Stimulated activated CD4-positive, alpha-beta T cell treated with anti-CD3 and anti-CD28 coated beads, Interleukin-12 subunit alpha, Interleukin-12 subunit beta, amount 100 ng/mL, for 4 hours (primary cell): ENCODE data around the gene NEDD8.
"Not testable (repeated sequence)": the region's sequence is repeated elsewhere in the genome, so short reads cannot be mapped to it uniquely, and the experiment has no call there.

Experiments
- DNase-seq: peaks from one replicate; pipeline ENCODE4 v3.0.0-alpha.2; 2020

The NEDD8 gene

DNA sequence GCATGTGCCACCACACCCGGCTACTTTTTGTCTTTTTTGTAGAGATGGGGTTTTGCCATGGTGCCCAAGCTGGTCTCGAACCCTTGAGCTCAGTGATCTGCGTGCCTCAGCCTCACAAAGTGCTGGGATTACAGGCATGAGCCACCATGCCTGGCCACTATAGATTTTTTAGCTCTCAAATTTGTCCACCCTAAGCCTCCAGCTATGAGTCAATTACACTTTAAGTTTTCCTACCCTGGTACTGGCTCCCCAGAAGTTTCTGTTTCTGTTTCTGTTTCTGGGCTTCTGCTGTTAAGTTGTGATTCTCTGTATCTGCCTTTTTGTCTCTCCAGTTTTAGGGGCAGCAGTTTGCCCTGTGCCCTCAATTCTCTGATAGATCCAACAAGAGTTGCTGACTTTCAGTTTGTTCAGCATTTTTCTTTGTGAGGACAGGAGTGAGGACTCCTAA lies 14.6 kb upstream of the NEDD8 start:
- no peak for DNase-seq

DNA sequence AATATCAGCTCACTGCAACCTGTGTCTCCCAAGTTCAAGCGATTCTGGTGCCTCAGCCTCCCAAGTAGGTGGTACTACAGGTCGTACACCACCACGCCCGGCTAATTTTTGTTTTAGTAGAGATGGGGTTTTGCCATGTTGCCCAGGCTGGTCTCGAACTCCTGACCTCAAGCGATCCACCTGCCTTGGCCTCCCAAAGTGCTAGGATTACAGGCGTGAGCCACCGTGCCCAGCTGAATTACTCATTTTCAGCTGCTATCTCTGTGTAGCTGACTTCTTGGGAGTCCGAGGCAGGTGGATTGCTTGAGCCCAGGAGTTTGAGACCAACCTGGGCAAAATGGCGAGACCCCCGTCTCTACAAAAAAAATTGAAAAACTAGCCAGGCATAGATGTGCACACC lies 13.2 kb upstream of the NEDD8 start:
- not testable (repeated sequence) for DNase-seq

DNA sequence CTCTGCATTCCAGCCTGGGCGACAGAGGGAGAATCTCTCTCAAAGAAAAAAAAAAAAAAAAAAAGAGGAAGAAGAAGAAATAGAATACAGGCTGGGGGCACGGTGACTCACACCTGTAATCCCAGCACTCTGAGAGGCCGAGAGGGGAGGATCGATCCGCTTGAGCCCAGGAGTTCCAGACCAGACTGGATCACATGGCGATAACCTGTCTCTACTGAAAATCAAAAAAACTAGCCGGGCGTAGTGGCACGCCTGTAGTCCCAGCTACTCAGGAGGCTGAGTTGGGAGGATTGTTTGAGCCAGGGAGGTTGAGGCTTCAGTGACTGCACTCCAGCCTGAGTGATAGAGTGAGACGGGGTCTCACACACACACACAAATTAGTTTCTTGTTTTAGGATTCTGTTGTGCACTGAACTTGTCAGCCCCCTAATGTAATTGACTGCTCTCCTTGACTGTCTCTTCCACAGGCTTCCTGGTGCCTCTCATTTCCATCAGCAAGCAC lies 11.2 kb upstream of the NEDD8 start:
- DNase-seq = no peak

DNA sequence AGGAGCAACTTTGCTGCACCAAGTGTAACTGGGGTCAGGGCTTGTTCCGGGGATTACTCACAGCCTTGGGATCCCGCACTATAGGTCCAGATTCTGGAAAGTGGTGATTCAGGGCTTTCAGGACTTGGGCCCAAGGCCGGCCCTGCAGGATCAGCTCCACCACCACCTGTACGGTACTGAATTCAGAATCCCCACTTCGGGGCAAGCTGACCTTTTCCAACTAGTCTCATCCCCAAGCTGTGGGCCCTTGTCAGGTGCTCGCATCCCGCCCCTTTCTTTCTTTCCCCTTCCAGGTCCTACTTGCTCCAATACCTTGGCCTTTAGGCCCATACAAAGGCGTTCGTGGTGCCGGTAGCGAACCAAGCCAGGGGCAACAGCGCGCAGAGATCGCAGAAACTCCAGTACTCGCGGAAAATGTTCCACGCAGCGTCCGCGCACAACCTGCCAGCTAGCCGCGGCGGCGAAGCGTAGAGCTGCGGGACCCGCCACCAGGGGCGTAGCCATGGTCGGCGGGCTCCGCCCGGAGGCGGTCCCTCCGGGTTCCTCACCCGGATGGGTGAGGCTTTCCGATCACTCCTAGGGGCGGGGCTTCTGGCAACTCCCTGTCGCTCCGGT lies 9.8 kb upstream of the NEDD8 start:
- peak; percentile 92 for DNase-seq

DNA sequence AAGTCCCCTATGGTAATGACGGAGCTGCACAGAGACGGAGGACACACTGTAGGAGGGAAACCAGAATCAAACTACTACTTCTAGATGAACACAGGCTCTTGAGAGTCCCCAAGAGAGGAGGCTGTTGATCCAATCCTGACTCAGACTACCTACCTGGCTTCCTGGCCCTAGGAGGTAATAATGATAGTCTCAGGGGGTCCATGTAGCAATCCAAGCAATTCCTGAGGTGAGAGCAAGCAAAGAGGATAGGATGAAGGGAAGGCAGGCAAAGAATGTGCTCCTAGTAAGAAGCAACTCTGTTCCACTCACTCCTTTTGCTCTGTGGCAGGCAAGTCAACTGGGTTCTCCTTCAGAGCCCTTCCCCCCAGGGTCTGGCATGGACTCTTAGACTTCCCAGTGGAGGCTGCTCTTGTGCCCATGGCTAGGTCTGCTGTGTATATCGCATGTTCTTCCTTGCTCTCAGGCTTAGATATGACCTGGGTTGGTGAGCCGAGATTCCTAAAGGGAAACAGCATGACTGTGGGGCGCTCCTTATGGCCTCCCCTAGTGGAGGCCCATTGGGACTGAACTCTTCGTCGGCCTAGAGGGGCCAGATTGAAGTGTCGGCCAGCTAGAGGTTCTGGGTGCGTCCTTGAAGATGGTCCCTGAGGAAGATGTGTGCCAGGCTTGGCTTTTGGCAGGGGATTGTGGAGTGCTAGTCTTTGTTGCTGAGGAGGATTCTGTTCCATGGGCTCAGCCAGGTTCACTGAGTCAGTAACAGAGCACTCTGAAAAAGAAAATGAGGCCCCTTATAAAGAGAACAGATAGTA lies 8.1 kb upstream of the NEDD8 start:
- no peak for DNase-seq

DNA sequence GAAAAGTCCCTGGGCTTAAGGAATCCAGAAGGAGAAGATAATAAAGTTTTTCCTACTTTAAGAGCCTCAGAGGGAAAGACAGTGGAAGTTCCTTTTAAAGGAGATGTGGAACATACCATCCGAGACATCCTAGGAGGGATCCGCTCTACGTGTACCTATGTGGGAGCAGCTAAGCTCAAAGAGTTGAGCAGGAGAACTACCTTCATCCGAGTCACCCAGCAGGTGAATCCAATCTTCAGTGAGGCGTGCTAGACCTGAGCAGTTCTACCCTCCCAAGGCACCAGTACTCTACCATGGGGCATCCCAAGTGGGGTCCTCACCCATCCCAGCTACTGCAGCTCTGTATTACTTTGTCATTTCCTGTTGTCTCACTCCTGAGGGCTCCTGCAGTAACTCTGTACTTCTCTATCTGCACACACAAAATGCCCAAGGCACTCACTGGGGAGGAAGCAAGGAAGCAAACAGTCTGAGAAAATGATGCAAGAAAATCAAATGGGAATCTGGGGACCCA lies 6.4 kb upstream of the NEDD8 start:
- DNase-seq = no peak

DNA sequence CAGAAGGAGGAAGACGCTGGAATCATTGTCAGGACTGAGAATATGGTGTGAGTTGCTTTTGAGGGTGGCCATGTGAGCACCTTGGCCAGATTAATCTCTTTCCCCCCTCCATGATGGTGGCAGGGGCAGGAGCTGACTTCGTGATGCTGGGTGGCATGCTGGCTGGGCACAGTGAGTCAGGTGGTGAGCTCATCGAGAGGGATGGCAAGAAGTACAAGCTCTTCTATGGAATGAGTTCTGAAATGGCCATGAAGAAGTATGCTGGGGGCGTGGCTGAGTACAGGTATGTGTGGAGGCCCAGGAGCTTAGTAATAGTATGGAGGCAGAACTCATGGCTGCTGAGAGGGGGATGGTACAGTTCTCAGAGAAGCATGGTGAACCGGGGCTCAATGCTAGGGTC lies 6.0 kb upstream of the NEDD8 start:
- DNase-seq = no peak

DNA sequence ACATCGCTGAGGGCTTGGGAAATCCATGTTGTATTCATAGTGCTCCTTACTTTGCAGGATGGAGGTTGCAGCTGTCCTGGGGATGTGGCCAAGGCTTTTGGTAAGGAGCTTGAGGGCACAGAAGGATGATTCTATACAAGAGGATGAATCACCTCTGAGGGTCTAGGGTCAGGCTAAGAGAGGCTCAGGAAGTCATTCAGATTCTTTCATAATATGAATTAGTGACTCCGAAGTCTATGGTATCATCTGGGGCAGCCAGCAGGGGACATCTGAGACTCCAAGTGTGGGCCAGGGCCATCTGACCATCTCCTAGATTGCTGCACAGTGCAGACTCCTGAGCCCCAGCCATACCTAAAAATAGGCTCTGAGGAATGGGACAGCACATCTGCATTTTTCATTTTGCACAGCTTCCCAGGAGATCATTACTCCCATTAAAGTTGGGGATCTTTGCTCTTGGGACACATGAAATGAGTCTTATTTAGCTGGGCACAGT lies 5.3 kb upstream of the NEDD8 start:
- no peak for DNase-seq

DNA sequence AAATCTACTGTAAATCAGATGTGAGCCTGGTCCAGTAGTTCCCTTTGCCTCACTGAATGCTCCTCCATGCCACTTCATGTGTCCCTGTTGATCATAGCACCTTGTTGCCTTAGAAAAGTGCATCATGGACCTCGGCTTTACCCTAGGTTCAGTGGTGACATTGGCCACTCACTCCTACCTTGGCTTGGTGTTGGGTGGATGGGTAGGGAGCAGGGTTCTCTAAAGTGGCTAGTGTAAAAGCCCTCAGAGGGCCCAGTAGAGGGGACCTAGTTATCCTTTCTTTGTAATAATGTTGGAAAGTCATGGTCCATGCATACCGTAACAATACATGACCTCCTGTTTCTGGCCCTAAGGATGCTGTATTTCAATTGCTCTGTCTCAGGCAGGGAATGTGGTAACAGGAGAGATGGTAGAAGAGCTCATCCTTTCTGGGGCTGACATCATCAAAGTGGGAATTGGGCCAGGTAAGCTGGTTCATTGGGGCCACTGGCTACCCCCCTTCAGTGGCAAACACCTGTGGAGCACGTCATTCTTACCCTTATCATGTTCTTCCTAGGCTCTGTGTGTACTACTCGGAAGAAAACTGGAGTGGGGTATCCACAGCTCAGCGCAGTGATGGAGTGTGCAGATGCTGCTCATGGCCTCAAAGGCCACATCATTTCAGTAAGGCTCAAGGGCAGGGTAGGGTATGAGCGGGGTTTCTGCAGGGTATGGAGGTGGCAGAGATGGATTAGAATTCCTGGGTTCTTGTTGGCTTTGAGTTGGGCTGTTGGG lies 4.7 kb upstream of the NEDD8 start:
- no peak for DNase-seq

DNA sequence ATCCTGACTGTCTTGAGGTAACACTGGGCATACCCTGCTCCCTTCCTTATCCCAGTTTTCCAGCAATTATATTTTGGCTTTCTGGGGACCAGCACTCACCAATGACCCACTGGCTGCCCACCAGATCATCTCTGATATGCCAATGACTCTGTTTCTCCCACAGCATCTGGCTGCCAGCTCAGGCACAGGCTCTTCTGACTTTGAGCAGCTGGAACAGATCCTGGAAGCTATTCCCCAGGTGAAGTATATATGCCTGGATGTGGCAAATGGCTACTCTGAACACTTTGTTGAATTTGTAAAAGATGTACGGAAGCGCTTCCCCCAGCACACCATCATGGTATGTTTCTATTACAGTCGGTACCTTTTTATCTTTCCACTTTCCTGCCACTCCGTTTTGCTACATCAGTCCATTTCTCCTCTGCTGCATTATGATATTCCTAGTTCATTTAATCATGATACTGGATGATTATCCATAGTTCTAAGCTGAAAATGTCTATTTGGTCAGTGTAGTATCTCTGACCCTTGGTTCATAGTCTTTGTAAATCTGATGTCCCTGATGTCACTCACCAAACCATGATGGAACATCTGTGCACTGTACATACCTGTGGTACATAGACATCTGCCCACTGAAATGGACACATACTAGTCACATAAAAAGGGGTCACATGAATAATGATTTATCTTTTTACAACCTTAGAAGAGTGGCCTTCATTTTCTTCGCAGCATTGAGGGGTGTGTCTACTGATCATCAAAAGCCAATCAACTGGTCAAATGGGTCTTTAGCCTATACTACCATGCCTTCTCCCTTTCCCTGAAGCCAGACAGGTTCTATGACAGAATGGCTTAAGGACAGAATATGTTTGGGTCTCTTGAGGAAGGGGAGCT lies 3.9 kb upstream of the NEDD8 start:
- no peak for DNase-seq

DNA sequence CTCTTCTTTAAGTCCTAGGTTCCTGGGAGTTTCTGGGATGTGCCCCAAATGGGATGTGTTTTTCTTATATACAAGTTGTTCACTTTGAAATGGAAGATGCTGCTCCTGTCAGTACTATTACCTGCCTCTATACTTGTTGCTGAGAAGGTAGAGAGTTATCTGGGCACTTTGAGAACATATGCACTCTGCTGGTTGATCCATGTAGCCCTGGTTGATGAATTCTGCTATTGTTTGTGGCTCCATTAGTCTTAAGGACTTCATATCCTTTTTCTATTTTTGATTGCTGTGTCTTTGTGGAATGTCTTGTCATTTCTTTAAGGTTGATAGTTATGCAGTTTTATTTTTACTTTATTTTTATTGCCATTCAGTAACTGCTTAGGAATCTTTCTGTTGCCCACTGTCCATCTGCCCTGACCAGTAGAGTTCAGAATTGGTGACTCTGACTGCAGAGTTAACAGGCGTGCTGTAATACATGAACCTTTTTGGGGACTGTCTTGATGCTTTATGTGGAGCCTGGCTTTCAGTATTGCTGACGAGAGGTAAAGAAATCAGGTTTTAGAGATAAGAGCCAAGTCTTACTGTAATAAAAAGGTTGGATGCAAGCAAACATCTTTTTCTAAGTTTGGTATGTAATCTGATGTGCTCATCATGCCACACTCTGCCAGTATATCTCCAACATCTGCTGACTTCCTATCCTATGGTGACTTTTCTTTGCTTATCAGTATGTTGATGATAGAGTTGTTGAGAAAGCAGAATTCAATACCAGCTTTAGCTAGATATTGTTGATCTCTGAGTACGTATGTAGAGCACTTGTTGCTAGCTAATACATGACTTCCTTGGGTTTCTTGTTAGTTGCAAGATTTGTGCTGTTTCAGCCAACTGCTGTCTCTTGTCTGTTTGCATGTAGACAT lies 2.2 kb upstream of the NEDD8 start:
- no peak for DNase-seq

DNA sequence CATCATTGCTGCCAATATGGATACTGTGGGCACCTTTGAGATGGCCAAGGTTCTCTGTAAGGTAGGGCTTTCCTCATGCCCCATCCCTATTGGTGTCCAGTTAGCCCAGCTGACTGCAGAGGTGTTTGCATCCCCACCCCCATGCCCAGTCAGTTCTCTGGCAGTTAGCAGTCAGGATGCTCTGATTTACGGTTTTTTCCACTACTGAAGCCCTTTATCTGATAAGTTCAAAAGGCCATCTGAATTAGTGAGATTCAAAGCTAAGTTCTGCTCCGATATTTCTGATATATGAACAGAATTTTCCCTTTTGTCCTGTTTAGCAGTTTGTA lies 1.3 kb upstream of the NEDD8 start:
- DNase-seq = no peak

DNA sequence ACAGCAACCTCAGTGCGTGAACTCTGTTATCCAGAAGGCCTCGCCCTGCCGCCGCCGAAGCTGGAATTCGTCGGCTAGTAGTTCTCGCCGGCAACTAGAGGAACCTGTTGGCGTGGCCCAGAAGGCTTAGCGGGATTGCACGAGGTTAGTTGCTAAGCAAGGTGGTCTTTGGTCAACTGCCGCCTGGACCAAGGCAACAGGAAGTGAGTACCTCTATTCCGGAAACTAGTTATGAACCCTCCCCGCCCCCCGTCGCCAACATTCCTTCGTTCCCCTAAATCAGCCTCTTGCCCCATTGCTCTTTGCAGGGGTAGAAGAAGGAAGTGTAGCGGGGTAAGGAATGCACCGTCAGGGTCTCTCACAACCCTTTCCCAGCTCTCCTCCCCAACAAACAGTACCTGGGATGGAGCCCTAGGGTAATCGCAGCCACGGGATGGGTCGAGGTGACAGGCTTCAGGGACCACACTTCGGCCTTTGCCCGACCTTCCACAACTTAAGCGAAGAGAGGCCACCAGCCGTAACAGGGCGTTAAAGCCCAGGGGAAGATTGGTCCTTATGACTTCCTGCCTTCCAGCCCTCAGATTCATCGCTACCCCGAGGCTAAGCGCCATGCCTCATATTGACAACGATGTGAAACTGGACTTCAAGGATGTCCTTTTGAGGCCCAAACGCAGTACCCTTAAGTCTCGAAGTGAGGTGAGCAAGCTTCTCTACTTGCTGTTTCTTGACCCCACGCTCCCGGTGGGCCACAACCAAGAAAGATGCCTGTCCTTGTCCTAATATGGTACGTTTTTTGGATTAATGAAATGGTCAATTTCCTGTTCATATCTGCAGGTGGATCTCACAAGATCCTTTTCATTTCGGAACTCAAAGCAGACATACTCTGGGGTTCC lies 724 bp upstream of the NEDD8 start, which contains the start of gene GMPR2:
Gene GMPR2, plus strand, starts transcription at position 285 of the 893 bp plus-strand sequence. Its CDS starts 325 bp downstream, at position 610.
- DNase-seq = peak; percentile 60

DNA sequence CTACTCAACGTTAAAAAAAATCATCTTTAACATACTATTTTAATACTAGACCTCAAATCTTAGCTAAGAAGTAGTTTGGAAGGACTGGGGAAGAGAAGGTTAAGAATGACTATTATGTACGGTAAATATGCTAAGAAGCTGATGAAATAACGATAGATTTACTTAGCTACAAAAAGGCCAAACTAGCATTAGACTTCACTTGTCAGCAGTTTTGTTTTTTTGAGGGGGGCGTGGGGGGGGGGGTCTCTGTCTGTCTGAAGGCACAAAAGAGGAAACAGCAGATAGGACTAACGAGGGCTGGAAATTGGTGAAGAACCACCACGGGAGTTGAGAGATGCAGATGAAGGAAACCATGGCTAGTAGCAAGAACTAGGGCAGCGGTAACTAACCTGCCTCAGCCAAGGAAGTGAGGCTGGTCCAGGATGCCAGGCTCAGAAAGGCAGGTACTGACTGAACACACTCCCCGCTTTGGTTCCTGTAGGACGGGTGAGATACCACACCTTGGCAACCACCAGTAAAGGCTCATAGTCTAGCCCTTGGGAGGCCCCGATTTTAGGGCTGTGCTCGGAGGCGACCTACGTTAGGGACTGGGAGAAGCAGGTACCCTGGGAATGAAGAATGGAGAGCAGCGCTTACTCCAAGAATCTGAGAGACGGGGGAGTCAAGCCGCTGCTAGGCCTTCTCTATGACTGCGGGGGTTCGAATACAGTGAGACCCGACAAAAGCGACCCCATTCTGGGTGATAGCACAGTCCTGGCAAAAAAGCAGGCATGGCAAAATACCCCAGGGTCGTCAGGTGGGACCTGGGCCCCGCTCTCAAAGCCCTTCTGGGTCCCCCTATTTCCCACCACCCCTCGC lies 675 bp downstream of the NEDD8 start:
- no peak for DNase-seq

DNA sequence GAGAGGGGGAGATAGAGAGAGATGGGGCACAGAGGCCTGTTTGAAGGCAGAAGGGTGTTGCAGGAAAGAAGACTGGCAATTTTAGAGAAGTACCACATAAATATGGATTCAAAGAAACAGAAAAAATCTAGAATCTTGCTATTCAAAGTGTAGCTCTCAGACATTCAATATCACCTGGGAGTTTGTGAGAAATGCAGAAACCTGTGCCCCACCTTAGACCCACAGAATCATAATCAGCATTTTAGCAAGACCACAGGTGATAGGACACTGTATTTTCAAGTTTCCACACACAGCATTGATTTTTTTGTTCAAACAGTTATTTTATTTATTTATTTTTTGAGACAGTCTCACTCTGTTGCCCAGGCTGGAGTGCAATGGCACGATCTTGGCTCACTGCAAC lies 3.3 kb downstream of the NEDD8 start:
- DNase-seq = no peak

DNA sequence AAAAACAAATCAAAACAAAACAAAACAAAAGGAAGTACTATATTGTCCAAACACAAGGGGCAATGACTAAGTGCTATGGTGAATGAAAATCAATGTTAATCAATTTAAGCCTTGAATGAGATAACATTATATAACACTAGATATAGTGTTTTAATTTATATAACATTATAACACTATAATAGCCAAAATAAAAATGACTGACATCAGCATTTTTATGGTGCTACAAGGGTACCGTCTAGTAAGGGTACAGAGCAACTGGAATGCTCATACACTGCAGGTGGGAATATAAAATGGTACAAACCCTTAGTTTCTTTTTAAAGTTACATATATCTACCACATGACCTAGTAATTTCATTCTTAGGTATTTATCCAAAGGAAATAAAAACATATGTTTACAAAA lies 5.7 kb downstream of the NEDD8 start:
- no peak for DNase-seq

DNA sequence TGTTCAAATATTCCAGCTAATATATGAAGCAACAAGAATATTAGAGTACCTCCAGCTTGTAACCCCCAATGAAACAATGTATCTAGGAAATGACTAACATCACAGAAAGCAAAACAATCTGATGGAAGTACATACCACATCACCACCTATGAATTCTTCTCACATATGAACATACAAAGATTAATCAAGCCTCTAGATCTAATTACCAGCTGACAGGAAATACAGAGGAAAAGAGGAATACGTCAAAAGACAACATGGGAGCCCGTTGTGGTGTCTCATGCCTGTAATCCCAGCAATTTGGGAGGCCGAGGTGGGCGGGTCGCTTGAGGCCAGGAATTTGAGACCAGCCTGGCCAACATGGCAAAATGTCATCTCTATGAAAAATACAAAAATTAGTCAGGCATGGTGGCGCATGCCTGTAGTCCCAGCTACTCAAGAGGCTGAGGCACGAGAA lies 7.5 kb downstream of the NEDD8 start:
- no peak for DNase-seq

DNA sequence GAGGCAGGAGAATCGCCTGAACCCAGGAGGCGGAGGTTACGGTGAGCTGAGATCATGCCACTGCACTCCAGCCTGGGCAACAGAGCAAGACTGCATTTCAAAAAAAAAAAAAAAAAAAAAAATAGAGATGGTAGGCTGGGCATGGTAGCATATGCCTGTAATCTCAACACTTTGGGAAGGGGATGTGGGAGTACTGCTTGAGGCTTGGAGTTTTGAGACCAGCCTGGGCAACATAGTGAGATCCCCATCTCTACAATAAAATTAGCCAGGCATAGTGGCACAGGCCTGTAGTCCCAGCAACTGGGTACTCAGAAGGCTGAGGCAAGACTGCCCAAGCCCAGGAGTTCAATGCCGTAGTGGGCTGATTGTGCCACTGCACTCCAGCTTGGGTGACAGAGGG lies 9.2 kb downstream of the NEDD8 start:
- DNase-seq = not testable (repeated sequence)

DNA sequence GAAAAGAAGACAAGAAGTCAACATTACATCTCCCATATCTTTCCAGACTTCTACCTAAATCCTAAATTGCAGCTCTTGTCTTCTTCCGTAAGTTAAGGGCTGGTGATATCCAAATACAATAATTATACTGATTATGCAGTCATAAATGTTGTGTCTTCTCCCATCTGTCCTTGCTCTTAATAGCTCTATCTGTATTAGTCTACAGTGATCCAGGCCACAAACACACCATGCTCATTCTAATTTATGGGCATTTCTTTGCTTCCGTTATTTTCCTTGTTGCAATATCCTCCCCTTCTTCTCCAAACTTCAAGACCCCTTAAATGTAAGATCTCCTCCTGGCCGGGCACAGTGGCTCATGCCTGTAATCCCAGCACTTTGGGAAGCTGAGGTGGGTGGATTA lies 12.6 kb downstream of the NEDD8 start:
- no peak for DNase-seq
